AG04449 (cell line): Measurements from ENCODE around the gene PRRT1.
A peak's percentile ranks its signal among the peaks of the same experiment; 100 is the strongest.
"Not testable (repeated sequence)": the region's sequence is repeated elsewhere in the genome, so short reads cannot be mapped to it uniquely, and the experiment has no call there.

Experiments used
- CTCF ChIA-PET: fragments of 350-600 bp; formaldehyde crosslinking; extraction: SDS; loops from one replicate; lab custom pipeline; 2021; ENCODE audit warnings: antibody characterized with exemption; lab: Yijun Ruan, JAX
- POLR2A ChIA-PET: fragments of 400-600, 350-600 bp; formaldehyde crosslinking; extraction: SDS; loops from one replicate; lab custom pipeline; 2020; ENCODE audit warnings: antibody characterized with exemption, inconsistent platforms; lab: Yijun Ruan, JAX
- DNase-seq: peaks from one replicate; pipeline ENCODE4 v3.0.0-alpha.2; 2010; ENCODE audit warnings: low read depth, low spot score
- H3K4me3 ChIP-seq: 2 replicates; pipeline ENCODE4 v1.5.1; 2011; ENCODE audit warnings: low read depth, mild to moderate bottlenecking, control low read depth, low read length
- TF ChIP-seq, protein P1 (sequence below): IDR thresholded peaks from one replicate; pipeline ENCODE4 v1.5.1; 2011; ENCODE audit warnings: mild to moderate bottlenecking, moderate library complexity, low read length, control low read depth, inconsistent platforms; ENCODE audit not compliant: insufficient read depth; ENCODE audit errors: missing control alignments

The PRRT1 gene

DNA sequence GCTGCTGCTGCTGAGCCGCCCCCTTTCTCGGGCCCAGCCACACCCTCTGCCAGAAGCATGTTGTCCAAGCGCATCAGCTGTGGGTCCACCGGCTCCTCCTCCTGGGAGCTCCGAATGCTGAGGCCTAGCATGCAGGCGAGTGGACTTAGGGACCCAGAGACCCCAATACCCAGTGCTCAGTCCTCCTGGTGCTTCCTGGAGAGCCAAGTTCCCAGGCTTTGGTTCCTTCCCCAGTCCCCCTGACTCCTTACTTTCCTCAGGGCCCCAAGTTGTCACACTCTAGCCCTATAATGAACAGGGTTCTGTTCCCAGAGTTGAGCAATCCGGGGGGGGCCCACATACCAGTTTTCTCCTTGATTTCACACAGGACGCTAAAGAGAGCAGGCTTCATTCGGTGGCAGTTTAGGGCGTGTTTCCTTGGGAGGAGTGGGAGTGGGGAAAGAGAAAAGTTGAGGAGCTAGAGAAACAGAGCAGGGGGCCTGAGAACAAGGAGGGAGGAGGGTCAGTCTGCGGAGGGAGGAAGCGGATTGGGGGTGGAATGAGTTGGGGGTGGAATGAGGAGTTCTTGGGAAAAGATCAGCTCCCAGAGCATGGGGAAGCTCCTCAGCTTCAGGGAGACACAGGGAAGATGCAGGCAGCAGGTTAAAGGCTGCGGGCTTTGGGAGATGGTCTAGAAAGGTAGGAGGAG, 36.8 kb upstream of the PRRT1 start:
- TF ChIP-seq, protein P1, sequence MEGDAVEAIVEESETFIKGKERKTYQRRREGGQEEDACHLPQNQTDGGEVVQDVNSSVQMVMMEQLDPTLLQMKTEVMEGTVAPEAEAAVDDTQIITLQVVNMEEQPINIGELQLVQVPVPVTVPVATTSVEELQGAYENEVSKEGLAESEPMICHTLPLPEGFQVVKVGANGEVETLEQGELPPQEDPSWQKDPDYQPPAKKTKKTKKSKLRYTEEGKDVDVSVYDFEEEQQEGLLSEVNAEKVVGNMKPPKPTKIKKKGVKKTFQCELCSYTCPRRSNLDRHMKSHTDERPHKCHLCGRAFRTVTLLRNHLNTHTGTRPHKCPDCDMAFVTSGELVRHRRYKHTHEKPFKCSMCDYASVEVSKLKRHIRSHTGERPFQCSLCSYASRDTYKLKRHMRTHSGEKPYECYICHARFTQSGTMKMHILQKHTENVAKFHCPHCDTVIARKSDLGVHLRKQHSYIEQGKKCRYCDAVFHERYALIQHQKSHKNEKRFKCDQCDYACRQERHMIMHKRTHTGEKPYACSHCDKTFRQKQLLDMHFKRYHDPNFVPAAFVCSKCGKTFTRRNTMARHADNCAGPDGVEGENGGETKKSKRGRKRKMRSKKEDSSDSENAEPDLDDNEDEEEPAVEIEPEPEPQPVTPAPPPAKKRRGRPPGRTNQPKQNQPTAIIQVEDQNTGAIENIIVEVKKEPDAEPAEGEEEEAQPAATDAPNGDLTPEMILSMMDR, result no peak
- peak overlapping the region; percentile 77 for H3K4me3 ChIP-seq
- ChIA-PET POLR2A (interaction anchor here (0.7 kb wide), 1 partner anchor 74 kb away, joined by 4 read pairs; no protein-coding TSS in a partner anchor), CTCF (interaction anchor here (1.5 to 2.6 kb wide), 3 partner anchors 12 to 71 kb away, joined by 5 to 8 read pairs (median 5); no protein-coding TSS in a partner anchor)
- no peak for DNase-seq

DNA sequence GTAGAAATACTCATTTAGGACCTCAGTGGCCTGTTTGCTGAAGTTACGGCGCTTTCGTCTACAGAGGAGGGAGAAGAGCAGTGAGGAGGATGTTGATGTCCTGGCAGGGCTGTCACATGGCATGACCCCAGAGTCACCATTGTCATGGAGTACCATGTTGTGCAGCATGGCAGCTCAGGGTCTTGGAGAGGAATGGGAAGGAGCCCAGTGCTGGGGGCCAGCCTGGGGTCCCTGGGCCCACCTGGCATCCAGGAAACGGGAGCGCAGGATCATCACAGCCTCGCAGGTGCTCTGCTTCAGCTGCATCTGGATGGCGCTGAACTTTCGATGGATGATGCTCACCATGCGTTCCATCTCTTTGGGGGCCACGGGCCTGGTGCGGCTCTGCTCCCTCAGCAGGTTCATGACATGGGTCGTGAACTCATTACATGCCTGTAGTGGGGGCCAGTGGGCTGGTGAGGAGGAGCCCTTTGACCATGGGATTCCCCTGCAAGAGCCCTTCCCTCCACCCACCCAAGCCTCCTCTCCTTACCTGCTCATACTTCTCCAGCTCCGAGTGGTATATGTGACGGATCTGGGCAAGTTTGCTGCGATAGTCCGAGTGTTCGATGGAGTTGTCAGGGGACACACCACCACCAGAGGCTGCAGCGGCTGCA, 36.1 kb upstream of the PRRT1 start:
- CTCF ChIA-PET, result interaction anchor here (1.5 to 2.6 kb wide), 2 partner anchors 69 to 71 kb away, joined by 5 to 8 read pairs; no protein-coding TSS in a partner anchor
- POLR2A ChIA-PET, result interaction anchor here (0.7 kb wide), 1 partner anchor 73 kb away, joined by 4 read pairs; no protein-coding TSS in a partner anchor
- peak overlapping the region; percentile 77 for H3K4me3 ChIP-seq
- DNase-seq, result not testable (repeated sequence)

DNA sequence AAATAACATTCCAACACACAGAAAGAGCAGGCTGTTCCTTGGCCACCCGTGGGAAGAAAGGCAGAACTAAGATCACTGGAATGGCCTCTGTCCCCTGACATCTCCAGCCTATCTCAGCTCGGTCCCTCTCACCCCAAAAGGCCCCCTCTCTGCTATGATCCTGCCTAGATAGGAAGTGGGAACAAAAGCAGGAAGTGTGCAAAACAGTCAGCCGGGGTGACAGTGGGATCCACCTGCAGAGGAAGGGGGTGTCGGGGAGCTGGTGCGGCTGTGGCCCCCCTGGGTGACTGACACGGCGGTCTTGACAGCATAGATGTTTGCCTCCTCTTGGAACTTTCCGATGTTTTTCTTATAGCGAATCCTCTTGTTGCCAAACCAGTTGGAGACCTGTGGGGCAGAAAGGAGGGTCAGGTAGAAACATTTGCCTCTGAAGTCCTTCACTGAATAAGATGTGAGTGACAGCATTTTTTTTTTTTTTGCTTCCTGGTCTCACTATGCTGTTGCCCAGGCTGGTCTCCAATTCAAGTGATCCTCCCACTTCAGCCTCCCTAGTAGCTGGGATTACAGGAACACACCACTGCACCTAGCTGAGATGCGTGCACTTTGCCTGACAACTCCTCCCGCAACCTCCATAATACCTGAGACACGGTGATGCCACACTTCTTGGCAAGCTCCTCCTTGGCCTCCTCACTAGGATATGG, 35.4 kb upstream of the PRRT1 start:
- ChIA-PET CTCF (interaction anchor here (2.6 kb wide), 1 partner anchor 69 kb away, joined by 8 read pairs; no protein-coding TSS in a partner anchor), POLR2A (no interaction called here)
- TF ChIP-seq, protein P1, result no peak
- no peak overlapping the region for H3K4me3 ChIP-seq
- no peak for DNase-seq

DNA sequence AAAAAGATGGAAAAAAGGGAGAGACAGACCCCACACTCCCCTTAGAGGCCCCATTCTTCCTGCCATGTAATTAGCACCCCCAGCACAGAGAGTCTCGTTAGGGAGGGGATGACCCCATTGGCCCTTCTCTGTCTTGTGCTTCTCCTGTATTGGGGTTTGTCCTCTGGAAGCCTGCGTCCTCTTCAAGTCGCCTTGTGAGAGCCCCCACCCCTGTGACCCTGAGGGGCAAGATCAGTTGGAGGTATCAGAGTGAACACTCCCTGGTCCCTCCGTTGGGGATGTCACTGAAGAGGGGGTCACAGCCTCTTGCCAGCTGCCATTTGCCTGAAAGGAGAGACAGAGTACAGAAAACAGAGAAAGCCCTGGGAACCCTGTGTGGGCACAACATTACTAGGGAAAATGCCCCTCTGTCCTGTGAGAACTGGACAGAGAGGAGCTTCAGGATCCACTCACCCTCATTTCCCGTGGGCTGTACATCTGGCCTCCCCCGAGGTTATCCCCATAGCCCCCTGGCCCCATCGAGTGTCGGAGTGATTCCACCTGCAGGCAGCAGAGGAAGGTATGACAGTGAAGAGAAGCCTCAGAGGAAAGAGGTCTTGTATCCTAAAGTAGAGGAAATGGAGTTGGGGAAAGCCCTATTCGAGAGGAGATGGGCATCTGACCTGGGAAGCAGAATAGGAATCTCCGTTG, 34.6 kb upstream of the PRRT1 start:
- CTCF ChIA-PET, H3K4me3 ChIP-seq, DNase-seq: not testable (repeated sequence)
- POLR2A ChIA-PET, result interaction anchor here (0.7 kb wide), 1 partner anchor 1113 kb away, joined by 3 read pairs; no protein-coding TSS in a partner anchor

DNA sequence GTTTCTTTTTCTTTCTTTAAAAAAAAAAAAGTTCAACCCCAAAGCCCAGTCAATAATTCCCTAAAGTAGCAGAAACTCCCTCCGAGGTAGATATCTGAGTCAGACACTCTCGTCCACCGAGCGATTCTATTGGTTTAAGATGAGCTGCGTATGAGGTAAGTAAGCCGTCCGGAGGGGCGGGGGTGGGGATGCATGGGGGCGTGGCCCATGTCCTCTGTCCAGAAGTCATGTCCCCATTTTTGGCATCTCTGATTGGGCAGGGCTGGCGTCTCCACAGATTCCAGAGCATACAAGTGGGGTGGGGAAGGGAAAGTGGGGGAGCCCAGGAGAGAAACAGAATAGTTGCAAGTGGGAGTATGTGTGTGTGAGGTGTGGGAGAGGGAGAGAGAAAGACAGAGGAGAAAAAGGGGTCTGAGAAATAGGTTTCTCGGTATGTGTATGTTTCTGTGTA, 34.0 kb upstream of the PRRT1 start:
- DNase-seq, CTCF ChIA-PET, H3K4me3 ChIP-seq: not testable (repeated sequence)
- POLR2A ChIA-PET, result interaction anchor here (0.6 to 0.7 kb wide), 2 partner anchors 109 to 1114 kb away, joined by 3 read pairs; no protein-coding TSS in a partner anchor

DNA sequence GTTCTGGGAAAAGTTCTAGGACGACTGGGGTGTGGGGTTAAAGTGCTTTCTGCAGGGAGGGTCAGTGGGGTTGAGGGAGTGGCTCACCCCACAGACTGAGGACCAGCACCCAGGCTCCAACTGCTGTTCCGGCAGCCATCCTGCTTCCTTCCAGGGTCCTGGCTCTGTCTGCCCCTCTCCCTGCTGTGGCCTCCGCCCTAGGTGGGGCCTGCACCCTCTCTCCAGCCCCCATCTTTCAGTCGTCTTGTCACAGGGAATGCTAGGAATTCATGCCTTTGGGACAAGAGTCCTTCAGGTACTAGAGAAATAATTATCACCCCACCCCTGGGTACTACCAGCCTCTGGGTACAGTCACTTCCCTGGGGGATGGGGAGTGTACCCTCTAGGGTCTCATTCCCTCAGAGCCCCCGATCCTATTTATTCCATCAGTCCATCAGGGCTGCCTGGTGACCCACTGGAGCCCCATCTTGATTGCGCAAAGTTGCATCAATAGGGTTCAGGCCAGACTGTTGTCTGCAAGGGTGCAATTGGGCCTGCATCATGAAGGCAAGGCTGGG, 32.4 kb upstream of the PRRT1 start, which contains the start of gene AGER:
AGER (minus strand) TSS at position 170 of the 557 bp plus-strand sequence; CDS start at position 139, 31 bp downstream.
- no peak within 1 kb of the TSS for H3K4me3 ChIP-seq
- no peak for DNase-seq
- TF ChIP-seq, protein P1, result no peak
- CTCF ChIA-PET, result no interaction called here
- POLR2A ChIA-PET, result no interaction called here

DNA sequence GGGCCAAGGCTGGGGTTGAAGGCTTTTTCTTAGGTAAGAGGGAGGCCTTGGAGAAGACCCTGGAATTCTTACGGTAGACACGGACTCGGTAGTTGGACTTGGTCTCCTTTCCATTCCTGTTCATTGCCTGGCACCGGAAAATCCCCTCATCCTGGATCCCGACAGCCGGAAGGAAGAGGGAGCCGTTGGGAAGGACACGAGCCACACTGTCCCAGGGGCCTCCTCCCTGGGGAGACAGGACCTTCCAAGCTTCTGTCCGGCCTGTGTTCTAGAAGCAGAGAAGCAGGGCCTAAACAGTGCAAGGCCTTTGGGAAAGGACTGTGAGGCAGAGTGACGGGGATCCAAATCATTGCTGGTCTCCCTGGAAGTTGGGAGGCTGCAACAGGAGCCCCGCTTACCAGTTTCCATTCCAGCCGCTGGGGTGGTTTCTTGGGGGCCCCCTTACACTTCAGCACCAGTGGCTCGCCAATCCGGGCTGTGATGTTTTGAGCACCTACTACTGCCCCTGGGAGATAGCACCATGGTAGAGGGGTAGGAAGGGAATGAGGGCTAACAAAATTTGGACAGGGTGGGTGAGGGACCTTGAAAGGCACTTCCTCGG, 31.8 kb upstream of the PRRT1 start:
- TF ChIP-seq, protein P1, result no peak
- CTCF ChIA-PET, result interaction anchor here (2.0 kb wide), 1 partner anchor 12 kb away, joined by 10 read pairs; no protein-coding TSS in a partner anchor
- no peak overlapping the region for H3K4me3 ChIP-seq
- POLR2A ChIA-PET, result no interaction called here
- DNase-seq, result no peak
